Kidney capillary endothelial cell (primary cell): Measurements from ENCODE around the gene COX19.
A peak's percentile ranks its signal among the peaks of the same experiment; 100 is the strongest.
"Not testable (repeated sequence)": the region's sequence is repeated elsewhere in the genome, so short reads cannot be mapped to it uniquely, and the experiment has no call there.

ENCODE experiments used
- DNase-seq: peaks from one replicate; pipeline ENCODE4 v3.0.0-alpha.2; 2018; ENCODE audit warnings: low spot score

Gene COX19

DNA sequence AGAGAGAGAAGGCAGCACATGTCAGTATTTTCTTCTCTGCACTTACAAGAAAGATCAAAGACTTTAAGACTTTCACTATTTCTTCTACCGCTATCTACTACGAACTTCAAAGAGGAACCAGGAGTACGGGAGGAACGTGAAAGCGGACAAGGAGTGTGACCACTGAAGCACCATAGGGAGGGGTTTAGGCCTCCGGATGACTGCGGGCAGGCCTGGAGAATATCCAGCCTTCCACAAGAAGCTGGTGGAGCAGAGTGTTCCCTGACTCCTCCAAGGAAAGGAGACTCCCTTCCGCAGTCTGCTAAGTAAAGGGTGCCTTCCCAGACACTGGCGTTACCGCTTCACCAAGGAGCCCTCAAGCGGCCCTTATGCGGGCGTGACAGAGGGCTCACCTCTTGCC, 14.4 kb downstream of the COX19 start:
- DNase-seq = not testable (repeated sequence)

DNA sequence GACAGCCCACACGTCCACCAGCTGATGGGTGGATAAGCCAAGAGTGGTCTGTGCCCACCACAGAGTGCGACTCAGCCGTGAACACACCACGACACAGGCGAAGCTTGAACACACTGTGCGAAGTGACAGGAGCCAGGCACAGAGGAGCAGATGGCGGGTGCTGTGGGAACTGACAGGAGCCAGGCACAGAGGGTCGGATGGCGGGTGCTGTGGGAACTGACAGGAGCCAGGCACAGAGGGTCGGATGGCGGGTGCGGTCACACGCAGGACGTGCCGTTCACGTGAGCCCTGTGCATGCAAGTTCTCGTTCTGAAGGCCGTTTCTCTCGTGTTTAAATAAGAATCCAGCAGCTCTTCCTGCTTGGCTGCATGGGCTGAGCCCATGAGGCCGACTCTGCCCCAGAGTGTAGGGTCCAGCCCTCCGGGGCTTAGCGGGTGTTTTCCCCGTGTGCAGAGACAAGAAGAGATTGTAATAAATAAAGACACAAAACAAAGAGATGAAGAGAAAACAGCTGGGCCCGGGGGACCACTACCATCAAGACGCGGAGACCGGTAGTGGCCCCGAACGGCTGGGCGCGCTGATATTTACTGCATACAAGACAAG, 15.0 kb downstream of the COX19 start:
- no peak for DNase-seq

DNA sequence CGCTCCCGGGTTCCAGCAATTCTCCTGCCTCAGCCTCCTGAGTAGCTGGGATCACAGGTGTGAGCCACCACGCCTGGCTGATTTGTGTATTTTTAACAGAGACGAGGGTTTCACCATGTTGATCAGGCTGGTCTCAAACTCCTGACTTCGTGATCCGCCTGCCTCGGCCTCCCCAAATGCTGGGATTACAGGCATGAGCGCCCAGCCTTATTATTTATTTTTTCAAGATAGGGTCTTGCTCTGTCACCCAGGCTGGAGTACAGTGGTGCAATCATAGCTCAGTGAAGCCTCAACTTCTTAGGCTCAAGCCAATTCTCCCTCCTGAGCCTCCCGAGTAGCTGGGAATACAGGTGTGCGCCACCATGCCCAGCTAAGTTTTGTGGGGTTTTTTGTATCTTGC, 15.6 kb downstream of the COX19 start:
- DNase-seq = not testable (repeated sequence)

DNA sequence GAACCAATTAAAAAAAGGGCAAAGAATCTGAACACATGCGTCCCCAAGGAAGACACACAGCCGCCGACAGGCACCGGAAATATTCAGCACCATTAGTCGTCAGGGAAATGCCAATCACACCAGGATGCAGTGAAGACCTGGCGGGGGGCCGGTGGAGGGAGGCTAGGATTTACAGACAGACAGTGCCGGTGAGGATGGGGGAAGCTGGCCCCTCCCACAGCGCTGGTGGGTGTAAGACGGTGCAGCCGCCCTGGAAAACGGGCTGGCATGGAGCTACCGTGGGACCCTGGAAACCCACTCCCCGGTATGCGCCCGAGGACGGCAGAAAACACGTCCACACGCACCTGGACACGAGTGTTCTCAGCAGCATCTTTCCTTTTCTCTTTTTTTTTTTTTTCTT, 16.1 kb downstream of the COX19 start:
- peak; percentile 20 for DNase-seq

DNA sequence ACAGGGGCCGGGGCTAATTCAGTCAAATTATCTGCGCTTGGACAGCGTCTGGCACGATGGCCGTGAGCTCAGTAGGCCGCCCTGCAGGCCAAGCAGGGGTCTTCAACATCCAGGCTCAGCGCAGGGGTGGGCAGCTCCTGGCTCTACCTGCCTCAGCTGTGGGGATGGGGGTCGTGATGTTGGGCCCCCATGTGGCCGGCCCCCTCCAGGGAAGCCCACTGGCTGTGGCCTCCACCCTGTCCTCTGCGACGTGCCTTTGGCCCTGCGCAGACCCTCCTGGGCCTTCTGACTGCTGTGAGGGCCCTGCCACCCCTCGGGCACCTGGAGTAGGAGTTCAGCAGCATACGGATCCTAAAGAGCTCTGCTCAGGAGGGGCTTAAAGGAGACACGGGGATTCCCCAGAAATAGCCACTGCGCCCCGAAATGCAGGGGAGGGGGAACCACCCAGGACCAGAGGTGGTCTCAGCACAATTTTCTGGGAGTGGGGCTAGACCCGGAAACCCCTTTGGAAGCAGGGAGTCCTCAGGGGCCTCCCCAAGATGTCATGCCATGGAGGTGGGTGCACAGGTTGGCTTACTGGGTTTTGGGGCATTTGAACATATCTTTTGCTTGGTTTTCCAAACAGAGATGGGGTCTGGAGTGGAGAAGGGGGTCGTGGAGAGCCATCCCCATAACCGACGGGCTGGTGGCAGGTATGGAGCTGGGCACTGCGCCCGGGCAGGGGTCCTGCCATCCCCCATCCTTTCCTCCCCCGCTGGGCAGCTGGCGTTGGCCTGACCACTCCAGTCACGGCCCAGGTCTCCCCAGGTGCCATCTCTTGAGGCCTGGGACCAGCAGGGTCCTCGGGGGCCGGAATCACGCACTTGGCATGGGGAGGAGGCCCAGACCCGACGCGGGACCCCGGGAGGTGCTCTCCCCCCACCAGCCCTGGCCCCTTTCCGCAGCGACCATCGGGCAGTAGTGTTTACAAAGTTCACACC, 16.8 kb downstream of the COX19 start:
- DNase-seq = no peak

DNA sequence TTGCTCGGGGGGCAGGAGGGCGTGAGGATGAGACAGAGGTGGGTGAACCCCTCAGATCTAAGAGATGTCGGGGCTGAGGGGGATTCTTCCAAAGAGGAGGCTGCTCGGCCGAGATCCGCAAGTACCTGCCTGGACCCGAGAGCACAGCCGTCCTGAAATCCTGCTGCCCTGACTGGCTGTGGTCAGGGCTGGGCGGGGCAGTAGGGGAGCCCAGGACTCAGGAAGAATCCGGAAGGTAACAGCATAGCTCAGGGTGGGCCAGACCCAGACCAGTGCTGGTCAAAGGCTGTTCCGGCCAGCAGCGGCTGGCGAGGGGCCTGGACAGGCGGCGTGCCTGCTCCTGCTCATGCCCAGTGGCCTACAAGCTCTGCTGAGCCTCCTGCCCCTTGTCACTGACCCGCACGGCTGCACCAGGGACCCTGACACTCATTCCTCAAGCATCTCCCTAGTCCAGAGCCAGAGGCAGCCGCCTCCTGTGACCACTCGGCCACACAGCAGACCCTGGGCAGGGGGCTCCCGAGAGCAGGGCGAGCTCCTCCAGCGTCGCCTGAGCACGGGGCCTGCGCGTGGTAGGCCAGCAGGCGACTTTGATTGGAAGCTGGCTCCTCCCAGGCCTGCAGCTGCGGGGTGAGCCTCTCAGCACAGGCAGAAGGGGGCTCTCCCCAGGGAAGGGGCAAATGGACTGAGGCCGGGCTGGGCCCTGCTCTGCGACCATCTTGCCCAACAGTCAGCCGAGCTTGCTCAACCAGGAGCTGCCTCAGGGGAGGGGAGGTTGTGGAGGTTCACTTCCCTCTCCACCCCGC, 17.7 kb downstream of the COX19 start:
- DNase-seq = no peak

DNA sequence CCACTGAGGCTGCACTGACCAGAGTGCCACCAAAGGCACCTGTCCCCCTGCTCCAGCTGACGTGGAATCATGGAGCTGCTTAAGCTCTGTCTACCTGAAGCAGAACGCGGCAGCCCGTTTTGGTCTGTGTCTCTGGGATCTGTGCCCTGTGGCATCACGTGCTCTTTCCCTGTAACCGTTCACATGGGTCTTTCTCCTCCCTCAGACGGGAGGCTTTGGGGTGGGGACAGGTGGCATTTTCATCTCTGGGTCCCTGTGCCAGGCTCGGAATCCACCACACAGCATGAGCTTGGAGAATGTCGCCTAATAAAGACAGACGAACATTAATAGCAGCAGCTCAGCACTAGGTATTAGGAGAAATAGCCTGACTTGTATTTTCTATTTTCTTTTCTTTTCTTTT, 19.3 kb downstream of the COX19 start:
- no peak for DNase-seq

DNA sequence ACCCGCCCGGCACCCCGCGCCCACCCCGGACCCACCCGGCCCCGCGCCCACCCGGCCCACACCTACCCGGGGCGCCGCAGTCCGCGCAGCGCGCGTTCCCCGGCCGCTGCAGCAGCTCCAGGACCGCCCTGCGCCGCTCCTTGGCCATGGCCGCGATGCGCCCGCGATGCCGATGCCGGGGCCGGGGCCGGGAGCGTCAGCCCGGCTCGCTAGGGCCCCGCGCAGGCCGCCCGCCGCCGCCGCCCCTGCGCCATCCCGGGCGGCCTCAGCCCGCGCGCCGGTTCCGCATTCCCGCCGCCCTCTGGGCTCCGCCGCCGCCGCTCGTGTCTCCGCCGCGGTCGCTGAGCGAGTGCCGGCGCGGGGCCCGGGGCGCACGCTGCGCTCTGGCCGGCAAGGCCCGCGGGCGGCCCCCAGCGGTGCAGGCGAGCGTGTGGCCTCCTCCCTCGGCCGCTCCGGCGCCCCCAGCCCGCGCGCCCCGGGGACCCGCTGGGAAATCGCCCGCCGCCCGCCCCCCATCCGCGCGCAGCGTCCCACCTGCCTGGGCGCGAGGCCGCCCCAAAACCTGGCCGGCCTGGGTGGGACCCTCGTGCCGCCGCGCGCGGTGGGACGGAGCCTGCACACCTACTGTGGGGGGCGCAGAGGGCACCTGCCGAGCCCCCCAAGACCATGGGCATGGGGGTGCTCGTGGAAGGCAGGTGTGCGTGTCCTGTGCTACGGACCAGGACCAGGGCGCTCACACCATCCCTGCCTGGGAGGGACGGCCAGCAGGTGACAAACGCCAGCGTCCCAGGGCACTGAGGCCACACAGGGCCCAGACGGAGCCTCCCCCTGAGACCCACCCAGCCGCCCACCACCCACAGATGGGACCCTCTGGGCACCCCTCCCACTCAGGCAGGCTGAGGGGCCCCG, 20.8 kb downstream of the COX19 start, which contains the start of gene ADAP1:
TSS of gene ADAP1 (minus strand) at position 351 of the 909 bp plus-strand sequence. CDS start at position 148, 203 bp downstream.
- peak; percentile 27 for DNase-seq

DNA sequence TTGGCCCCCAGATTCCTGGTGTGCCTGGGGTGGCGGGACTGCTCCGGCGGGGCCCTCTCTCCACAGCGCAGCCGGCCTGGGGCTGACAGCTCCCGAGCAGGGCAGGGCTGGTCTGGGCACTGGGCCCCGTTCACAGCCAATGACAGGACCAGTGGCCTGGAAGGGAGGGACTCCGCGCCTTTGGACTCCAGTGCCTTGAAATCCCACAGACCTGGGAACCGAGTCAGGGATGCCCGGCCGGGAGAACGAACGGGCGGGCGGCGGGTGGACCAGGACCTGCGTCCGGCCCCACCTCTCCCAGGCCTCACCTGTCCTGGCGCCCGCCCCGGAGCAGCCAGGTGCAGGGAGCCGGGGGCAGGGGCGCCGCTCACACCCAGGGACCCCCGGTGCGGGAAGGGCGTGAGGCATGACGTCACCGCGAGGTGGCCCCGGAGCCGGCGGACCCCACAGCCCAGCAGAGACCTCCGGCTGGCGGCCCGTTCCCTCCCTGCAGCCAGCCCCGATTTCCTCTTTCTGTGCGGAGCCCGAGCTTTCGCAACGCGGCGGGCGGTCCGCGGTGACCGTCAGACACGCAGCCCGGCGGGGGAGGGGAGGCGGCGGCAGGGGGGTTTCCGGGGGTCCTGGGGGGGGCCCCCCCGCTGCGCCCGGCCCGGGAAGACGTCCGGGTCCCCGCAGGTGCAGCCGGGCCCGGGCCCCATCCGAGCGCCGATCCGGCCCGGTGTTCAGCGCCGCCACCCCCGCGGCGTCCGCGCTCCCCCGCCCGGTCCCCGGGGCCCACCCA, 21.6 kb downstream of the COX19 start:
- no peak for DNase-seq

DNA sequence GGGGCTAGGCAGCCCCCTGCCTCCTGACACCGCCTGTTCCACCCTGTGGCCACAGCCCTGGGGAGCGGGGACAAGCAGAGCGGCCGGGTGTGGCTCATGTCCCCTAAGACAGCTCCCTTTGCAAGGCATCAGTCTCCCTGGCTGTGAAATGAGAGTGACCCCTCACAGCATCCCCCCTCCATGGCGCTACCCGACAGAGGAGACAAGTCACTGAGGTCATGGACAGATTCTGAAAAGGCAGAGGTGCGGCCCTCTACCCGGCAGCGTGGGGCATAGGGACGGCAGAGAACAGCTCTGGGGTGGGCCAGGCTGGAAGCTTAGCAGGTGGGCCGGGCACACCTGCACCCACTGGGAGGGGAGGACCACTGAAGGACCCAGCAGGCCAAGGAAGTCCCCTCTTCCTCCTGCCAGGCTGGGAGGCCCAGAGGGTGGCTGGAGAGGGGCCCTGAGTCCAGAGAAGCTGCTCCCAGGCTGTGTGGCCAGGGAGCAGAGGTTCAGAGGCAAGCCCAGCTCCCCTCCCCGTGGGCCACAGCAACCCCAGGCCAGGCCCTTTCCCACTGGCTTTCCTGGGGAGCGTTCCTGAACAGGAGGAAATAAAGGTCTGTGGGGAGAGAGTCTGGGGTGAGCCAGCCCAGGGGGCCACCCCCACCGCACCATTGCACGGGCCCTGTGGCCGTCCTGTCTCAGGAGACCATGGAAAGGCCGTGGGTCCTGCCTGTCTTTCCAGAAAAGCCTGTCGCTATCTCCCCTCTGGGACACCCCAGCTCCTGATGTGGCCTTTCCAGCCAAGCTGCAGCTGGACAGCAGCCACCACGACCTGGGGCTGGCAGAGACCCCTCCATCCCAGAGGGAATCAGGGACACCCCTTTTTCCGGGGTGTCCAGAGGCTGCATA, 22.6 kb downstream of the COX19 start:
- DNase-seq = no peak

DNA sequence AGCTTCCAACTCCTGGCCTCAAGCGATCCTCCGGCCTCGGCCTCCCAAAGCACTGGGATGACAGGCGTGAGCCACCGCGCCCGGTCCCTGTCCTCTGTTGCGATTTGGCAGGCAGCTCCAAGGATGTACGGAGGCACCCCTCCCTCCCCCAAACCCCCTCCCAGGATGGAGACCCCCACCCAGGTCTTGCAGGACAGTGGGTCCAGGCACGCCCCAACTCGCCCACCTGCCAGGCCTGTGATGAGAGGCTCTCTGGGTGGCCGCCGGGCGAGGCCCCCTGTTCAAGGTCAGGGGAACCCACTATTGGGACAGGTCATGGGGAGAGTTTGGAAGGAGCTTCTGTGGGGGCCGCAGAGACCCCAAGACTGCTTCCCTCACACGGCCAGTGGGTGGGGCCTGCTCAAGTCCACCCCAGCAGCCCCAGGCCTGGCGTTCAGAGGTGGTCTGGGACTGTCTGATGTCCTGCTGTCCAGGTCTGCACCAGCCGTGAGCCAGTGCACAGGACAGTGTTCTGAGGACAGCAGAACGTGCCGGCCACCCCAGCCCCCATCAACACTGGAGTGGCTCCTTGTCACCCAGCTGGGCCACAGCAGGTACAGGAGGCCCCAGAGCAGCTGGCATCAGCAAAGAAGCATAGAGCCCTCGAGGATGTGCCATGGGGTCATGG, 23.3 kb downstream of the COX19 start:
- DNase-seq = no peak

DNA sequence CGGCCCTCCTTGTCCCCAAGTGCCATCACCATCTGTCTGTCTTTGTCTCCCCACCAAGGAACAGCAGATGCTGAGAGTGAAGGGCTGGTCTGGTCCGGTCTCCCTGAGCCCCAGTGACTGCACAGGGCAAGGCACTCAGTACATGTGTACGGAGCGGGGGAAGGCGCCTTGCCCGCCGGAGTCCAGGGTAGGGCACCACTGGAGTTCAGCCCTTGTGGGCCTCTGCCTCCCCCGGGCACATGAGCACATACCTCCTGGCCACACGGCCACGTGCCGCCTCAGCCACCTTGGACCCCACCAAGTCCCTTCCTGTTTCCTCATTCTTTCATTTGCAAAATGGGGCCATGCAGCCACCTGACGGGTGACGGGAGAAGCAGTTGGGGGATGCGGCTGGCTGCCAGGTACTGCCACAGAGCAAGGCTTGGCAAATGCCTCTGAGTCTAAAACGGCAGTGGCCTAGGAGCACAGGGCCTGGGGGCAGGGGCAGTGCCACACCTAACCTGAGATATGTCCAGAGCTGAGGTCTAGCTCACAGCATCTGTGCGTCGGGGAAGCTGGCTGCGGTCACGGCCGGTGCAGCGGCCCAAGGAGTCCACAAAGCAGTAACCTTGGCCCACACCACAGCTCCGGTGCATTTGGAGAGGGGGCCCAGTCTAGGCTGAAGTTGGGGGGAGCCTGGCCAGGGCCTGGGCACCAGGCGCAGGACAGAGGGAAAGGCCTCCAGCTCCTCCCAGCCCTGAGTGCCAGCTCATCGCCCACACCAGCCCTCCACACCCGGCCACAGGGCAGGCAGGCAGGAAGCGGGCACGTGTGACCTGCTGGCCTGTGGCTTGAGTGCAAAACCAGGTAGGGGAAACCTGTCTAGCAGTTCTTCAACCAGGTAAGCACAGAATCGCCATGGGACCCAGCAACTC, 26.1 kb downstream of the COX19 start:
- no peak for DNase-seq

DNA sequence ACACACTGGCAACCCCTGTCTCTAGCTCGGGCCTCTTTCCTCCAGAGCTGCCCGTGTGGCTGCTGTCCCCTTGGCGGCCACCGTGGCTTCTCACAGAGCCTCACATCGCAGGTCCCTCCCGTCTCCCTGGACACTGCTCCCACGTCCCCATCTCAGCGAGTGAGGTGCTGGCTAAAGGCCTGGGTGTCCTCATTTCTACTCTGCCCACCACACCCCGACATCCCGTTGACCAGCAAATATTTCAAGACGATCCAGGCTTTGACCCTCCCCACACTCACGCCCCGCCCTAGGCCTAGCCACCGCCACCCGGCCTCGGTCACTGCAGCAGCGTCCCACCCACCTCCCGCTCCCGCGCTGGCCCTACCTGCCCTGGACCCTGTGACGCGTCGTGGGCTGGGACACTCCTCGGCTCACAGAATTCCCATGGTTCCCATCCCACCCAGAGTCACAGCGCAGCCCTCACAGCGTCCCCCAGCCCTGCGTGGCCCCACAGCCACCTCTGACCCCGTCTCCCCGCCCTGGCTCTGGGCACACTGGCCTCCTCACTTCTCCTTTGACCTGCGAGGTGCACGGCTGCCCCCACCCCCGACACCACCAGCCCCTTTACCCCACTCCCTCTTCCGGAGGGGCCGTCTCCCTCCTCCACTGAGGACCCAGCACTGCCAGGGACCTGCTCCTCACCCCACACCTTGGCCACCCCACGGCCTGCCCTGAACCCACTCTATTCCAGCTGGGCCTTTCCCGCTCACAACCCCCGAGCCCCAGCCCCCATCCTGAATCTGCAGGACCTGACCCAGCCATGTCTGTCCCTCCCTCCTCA, 27.7 kb downstream of the COX19 start:
- DNase-seq = no peak

DNA sequence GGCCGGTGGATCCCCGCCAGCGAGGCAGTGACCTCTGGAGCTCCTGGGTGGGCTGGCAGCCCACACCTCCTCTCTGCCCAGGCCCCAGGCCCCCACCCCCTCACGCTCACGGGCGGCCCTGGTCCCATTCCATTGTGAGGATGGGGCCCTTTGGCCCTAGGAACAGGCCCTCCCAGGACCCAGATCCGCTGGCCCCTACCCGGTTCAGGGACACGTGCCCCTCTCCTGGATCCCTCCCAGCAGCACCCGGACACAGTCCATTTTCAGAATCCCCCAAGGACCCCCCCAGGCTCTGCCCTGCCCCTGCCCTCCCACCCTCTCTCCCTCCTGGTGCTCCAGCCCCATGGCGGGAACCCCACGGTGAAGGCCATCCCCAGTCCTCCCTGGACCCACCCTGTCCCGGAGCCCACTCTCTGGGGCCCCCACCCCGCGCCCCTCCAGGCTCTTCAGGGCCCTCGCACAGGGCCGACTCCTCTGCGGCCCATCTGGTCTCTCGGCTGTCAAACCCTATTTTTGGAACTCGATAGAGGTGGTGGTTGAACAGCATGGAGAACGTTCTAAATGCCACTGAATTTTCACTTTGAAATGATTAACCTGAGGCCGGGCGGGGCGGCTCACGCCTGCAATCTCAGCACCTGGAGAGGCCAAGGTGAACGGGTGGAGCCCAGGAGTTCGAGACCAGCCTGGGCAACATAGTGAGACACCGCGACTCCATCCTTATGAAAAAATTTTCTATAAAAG, 28.9 kb downstream of the COX19 start:
- no peak for DNase-seq

DNA sequence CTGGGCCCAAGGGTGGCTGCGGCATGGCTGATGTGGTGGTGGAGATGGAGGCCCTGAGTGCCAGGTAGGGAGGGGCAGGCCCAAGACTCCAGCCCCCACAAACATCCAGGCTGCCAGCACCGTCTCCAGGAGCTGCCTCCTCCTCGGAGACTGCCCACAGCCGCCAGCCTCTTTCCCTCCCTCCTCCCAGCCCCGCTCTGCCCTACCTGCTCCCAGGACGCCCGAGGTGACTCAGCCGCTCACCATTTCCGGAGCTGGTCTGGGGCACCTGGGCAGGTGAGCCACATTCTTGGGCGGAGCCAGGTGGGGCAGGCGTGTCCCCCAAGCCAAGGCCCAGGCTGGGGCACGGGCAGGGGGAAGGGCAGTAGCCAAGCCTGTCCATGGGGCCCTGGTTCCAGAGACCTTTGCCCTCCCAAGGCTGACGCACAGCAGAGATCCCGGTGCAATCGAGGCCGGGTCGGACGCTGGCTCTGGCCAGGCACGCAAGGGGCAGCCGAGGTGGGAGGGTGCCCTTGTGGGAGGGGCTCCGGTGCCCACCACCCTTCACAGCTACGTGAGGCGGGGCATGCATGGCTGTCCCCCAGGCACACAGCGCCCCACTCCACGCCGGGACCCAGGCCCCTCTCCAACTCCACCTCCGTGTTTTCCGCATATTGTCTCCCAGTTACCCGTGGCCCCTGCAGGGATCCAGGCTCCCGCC, 29.6 kb downstream of the COX19 start:
- DNase-seq = no peak

DNA sequence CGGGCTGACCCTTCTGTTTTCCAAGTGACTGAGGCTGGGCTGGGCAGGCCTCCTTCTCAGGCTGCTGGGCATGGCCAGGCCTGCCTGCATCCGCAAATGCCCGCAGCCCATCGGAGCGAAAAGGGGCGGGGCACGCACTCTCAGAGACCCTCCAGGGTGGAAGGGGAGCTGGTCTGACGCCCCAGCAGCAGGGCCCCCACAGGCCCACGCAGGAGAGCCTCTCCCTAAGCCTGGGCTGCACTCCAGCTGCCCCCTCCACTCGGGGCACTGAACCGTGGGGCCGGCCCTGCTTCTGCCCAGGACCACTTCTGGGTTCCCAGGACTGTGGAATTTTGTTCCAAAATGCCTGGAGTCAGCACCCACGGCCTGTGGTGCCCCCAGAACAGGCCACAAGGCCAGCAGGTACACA, 30.2 kb downstream of the COX19 start:
- no peak for DNase-seq
